ENCODE measurements around the gene MAGEA8. TPM values are rescaled to one million over a fixed set of nuclear protein-coding genes. Genes with fewer than 3 reads are reported as not detected.

The MAGEA8 gene
- total and polyA plus RNA-seq, 2 experiments from 2014 or later = not detected

DNA sequence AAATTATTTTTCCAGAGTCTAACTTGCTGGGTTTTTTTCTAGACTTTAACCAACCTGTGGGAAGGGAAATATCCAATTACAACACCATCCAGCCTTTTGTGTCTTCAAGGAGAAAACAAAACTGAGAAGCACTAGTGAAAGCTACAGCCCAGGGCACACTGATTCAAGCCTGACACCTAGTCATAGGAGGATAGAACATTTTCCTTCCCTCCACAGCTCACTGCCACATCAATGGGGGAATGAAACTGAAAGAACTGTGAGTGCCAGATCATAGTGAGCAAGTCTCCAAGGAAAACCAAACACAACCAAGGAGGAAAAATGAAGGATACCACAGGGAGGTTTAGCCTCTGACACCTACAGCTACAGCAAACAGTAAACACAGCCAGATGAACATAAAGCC is 43.3 kb upstream of the MAGEA8 start:
- no peak overlapping the region for H3K27ac ChIP-seq
- H2AFZ ChIP-seq = no peak overlapping the region
- H3K4me1 ChIP-seq (ENCODE audit: insufficient read depth) = no peaks in the 10 kb centered on the region
- no peak for DNase-seq (ENCODE audit: low spot score)
- no peak overlapping the region for H3K4me3 ChIP-seq
- no peaks in the 10 kb centered on the region for H3K36me3 ChIP-seq (replicated peaks; ENCODE audit: insufficient read depth, low read depth)
- H3K4me2 ChIP-seq = no peak overlapping the region
- H4K20me1 ChIP-seq (ENCODE audit: insufficient read depth, poor library complexity, severe bottlenecking) = no peaks in the 10 kb centered on the region
- no peaks in the 10 kb centered on the region for H3K27me3 ChIP-seq
- H3K9me3 ChIP-seq (ENCODE audit: low read depth) = no peaks in the 10 kb centered on the region
- TF ChIP-seq EZH2 (IDR thresholded peaks at IDR 0.05; ENCODE audit: borderline replicate concordance) = no peak
- no peak for TF ChIP-seq CTCF (IDR thresholded peaks at IDR 0.05; ENCODE audit: poor library complexity)
- no peak for TF ChIP-seq EZH2phosphoT487 (IDR thresholded peaks at IDR 0.05; ENCODE audit: low read depth, severe bottlenecking, unreplicated experiment)
- H3K9me2 ChIP-seq (replicated peaks; ENCODE audit: insufficient read depth) = no peaks in the 10 kb centered on the region
- H3K79me2 ChIP-seq = no peaks in the 10 kb centered on the region

DNA sequence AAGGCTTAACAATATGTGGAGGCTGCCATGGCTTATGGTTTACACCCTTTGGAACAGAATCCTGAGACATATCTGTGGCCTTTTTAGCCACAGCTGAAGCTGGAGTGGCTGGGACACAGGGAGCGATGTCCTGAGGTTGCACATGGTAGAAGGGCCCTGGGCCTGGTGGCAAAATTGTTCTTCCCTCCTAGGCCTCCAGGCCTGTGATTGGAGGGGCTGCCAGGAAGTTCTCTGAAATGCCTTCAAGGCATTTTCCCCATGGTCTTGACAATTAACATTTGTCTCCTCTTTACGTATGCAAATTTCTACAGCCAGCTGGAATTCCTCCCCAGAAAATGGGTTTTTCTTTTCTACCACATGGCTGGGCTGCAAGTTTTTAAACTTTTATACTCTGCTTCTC is 39.1 kb upstream of the MAGEA8 start:
- Histone ChIP-seq H3K36me3 (replicated peaks; ENCODE audit: insufficient read depth, low read depth) (no peaks in the 10 kb centered on the region), H4K20me1 (ENCODE audit: insufficient read depth, poor library complexity, severe bottlenecking) (no peaks in the 10 kb centered on the region), H3K27ac (no peak overlapping the region), H3K4me1 (ENCODE audit: insufficient read depth) (no peaks in the 10 kb centered on the region), H3K27me3 (no peaks in the 10 kb centered on the region), H3K9me3 (ENCODE audit: low read depth) (no peaks in the 10 kb centered on the region), H2AFZ (no peak overlapping the region), H3K79me2 (no peaks in the 10 kb centered on the region), H3K9me2 (replicated peaks; ENCODE audit: insufficient read depth) (no peaks in the 10 kb centered on the region), H3K4me3 (no peak overlapping the region), H3K4me2 (no peak overlapping the region)
- 94% methylated on average over 2 of the region's 2 CpGs for WGBS (ENCODE audit: low lambda C conversion rate, missing lambda C conversion rate)
- no peak for DNase-seq (ENCODE audit: low spot score)
- TF ChIP-seq EZH2 (IDR thresholded peaks at IDR 0.05; ENCODE audit: borderline replicate concordance) (no peak), EZH2phosphoT487 (IDR thresholded peaks at IDR 0.05; ENCODE audit: low read depth, severe bottlenecking, unreplicated experiment) (no peak), CTCF (IDR thresholded peaks at IDR 0.05; ENCODE audit: poor library complexity) (no peak)

- TF ChIP-seq EZH2phosphoT487 (IDR thresholded peaks at IDR 0.05; ENCODE audit: low read depth, severe bottlenecking, unreplicated experiment) (no peak), CTCF (IDR thresholded peaks at IDR 0.05; ENCODE audit: poor library complexity) (no peak), EZH2 (IDR thresholded peaks at IDR 0.05; ENCODE audit: borderline replicate concordance) (no peak)
- no peaks in the 10 kb centered on the region for H3K9me2 ChIP-seq (replicated peaks; ENCODE audit: insufficient read depth)
- H2AFZ ChIP-seq = no peak overlapping the region
- 94% methylated on average over 1 of the region's 1 CpG for WGBS (ENCODE audit: low lambda C conversion rate, missing lambda C conversion rate)
- H3K4me3 ChIP-seq = no peak overlapping the region
- no peaks in the 10 kb centered on the region for H4K20me1 ChIP-seq (ENCODE audit: insufficient read depth, poor library complexity, severe bottlenecking)
- no peak overlapping the region for H3K27ac ChIP-seq
- no peak overlapping the region for H3K4me2 ChIP-seq
- no peaks in the 10 kb centered on the region for H3K4me1 ChIP-seq (ENCODE audit: insufficient read depth)
- H3K36me3 ChIP-seq (replicated peaks; ENCODE audit: insufficient read depth, low read depth) = no peaks in the 10 kb centered on the region
- H3K79me2 ChIP-seq = no peaks in the 10 kb centered on the region
- H3K27me3 ChIP-seq = no peaks in the 10 kb centered on the region
- DNase-seq (ENCODE audit: low spot score) = no peak
- H3K9me3 ChIP-seq (ENCODE audit: low read depth) = no peaks in the 10 kb centered on the region
Observed at GRCh38 chrX:149845385-149845784, 35.6 kb upstream of the MAGEA8 start.

DNA sequence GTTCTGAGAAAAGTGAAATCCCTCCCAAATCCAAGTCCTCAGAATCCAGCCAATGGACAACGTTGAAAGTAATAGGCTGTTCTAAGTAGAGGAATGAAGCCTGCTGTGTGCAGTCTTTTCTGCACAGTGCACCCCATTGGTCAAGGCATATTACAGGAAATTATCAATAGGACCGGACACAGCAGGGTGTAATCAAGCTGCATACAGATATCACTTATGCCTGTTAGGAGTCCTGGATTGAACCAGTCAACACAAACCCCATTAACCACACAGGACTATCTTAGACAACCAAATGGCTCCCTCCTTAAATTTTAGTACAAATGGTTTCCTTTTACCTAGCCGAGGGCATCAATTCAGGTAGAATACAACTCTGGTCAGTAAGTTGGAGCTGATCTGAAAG is 34.2 kb upstream of the MAGEA8 start:
- Histone ChIP-seq H3K36me3 (replicated peaks; ENCODE audit: insufficient read depth, low read depth) (no peaks in the 10 kb centered on the region), H4K20me1 (ENCODE audit: insufficient read depth, poor library complexity, severe bottlenecking) (no peaks in the 10 kb centered on the region), H3K9me2 (replicated peaks; ENCODE audit: insufficient read depth) (no peaks in the 10 kb centered on the region), H3K4me2 (no peak overlapping the region), H3K4me1 (ENCODE audit: insufficient read depth) (no peaks in the 10 kb centered on the region), H2AFZ (no peak overlapping the region), H3K27ac (no peak overlapping the region), H3K79me2 (no peaks in the 10 kb centered on the region), H3K4me3 (no peak overlapping the region), H3K9me3 (ENCODE audit: low read depth) (no peaks in the 10 kb centered on the region), H3K27me3 (no peaks in the 10 kb centered on the region)
- TF ChIP-seq EZH2 (IDR thresholded peaks at IDR 0.05; ENCODE audit: borderline replicate concordance) (no peak), EZH2phosphoT487 (IDR thresholded peaks at IDR 0.05; ENCODE audit: low read depth, severe bottlenecking, unreplicated experiment) (no peak), CTCF (IDR thresholded peaks at IDR 0.05; ENCODE audit: poor library complexity) (no peak)
- 80% methylated on average over 3 of the region's 3 CpGs for WGBS (ENCODE audit: low lambda C conversion rate, missing lambda C conversion rate)
- DNase-seq (ENCODE audit: low spot score) = no peak

All from hepatocyte (in vitro differentiated cells).